Activated CD4-positive, alpha-beta T cell treated with anti-CD3 and anti-CD28 coated beads, Interleukin-10, Interleukin-2, amounts not matched to agents 100 ng/mL and 50 ng/mL, durations not matched to agents 16 hours and 8 hours (primary cell): ENCODE data around the gene LSM10.
A peak's percentile ranks its signal among the peaks of the same experiment; 100 is the strongest.

ENCODE experiments used
- DNase-seq: peaks from one replicate; pipeline ENCODE4 v3.0.0-alpha.2; 2020

Gene LSM10

GRCh38 chr1:36397378-36398230 lies at the start of gene LSM10:
Gene LSM10, minus strand, starts transcription at chr1:36397908. Its CDS starts 3,779 bp downstream, at chr1:36394129.
- DNase-seq = peak; percentile 94

GRCh38 chr1:36447450-36447849 lies 49.7 kb upstream of the LSM10 start:
- no peak for DNase-seq

GRCh38 chr1:36446746-36447145 lies 49.0 kb upstream of the LSM10 start:
- no peak for DNase-seq

- DNase-seq = peak; percentile 58
Observed at GRCh38 chr1:36446271-36446670, 48.6 kb upstream of the LSM10 start.

GRCh38 chr1:36443297-36443696 lies 45.6 kb upstream of the LSM10 start:
- DNase-seq = no peak

GRCh38 chr1:36442337-36442736 lies 44.6 kb upstream of the LSM10 start:
- DNase-seq = no peak

GRCh38 chr1:36440646-36441045 lies 42.9 kb upstream of the LSM10 start:
- DNase-seq = no peak

GRCh38 chr1:36440044-36440443 lies 42.3 kb upstream of the LSM10 start:
- no peak for DNase-seq

- DNase-seq = no peak
Observed at GRCh38 chr1:36438715-36439114, 41.0 kb upstream of the LSM10 start.

- DNase-seq = no peak
Observed at GRCh38 chr1:36436821-36437220, 39.1 kb upstream of the LSM10 start.

- DNase-seq = no peak
Observed at GRCh38 chr1:36433102-36433501, 35.4 kb upstream of the LSM10 start.

- DNase-seq = no peak
Observed at GRCh38 chr1:36432616-36433015, 34.9 kb upstream of the LSM10 start.

GRCh38 chr1:36425791-36426190 lies 28.1 kb upstream of the LSM10 start:
- DNase-seq = no peak

- no peak for DNase-seq
Observed at GRCh38 chr1:36421649-36422048, 23.9 kb upstream of the LSM10 start.

GRCh38 chr1:36420836-36421317 lies 23.2 kb upstream of the LSM10 start:
- peak; percentile 91 for DNase-seq

GRCh38 chr1:36420409-36420808 lies 22.7 kb upstream of the LSM10 start:
- DNase-seq = no peak

- DNase-seq = no peak
Observed at GRCh38 chr1:36419569-36419968, 21.9 kb upstream of the LSM10 start.

- no peak for DNase-seq
Observed at GRCh38 chr1:36419140-36419539, 21.4 kb upstream of the LSM10 start.

- DNase-seq = no peak
Observed at GRCh38 chr1:36417931-36418330, 20.2 kb upstream of the LSM10 start.

GRCh38 chr1:36415661-36416326 lies 18.1 kb upstream of the LSM10 start:
- no peak for DNase-seq

GRCh38 chr1:36414384-36414783 lies 16.7 kb upstream of the LSM10 start:
- DNase-seq = no peak

- DNase-seq = peak; percentile 93
Observed at GRCh38 chr1:36411674-36412648, 14.3 kb upstream of the LSM10 start.

GRCh38 chr1:36408479-36408878 lies 10.8 kb upstream of the LSM10 start:
- DNase-seq = no peak
